Measurements from ENCODE around the gene PLAAT2. TPM values are rescaled to one million over a fixed set of nuclear protein-coding genes. Genes with fewer than 3 reads are reported as not detected.
"Not testable (repeated sequence)": the region's sequence is repeated elsewhere in the genome, so short reads cannot be mapped to it uniquely, and the experiment has no call there.

PLAAT2 gene
- total and polyA plus RNA-seq, 9 of the 15 experiments (the other 6 are each of a cell fraction or from before 2014, with no cell fraction given) = not detected

GRCh38 chr11:63531074-63531792 lies 31.9 kb downstream of the PLAAT2 start:
- FAIRE-seq = peak; percentile 95
- in situ Hi-C loops (cut with MboI); H3K9me1 ChIP-seq (ENCODE audit: control insufficient read depth, insufficient read depth, low read length); H3K79me2 ChIP-seq (ENCODE audit: control insufficient read depth, insufficient read depth, low read length); H3K36me3 ChIP-seq (ENCODE audit: control insufficient read depth, insufficient read depth, low read length); H3K4me3 ChIP-seq; H3K27me3 ChIP-seq (ENCODE audit: control insufficient read depth in 2 of 2, insufficient read depth in 2 of 2, low read length in 2 of 2); BruUV-seq (replicated peaks); intact Hi-C loops (cut with micrococcal nuclease); CTCF ChIA-PET (ENCODE audit: low intra/inter-chr PET ratio); H4K20me1 ChIP-seq (replicated peaks; ENCODE audit: control insufficient read depth, insufficient read depth, low read length); H3K9me3 ChIP-seq (replicated peaks; ENCODE audit: control insufficient read depth, insufficient read depth, low read depth, low read length); TF ChIP-seq CEBPG (tag; conservative IDR thresholded peaks at IDR 0.05 in 1 of 2, IDR thresholded peaks at IDR 0.05 in 1 of 2): not testable (repeated sequence)
- peaks cover 13 to 59% of the 10 kb centered on the region in 2 experiments for H3K4me1 ChIP-seq (replicated peaks in 1 of 2; ENCODE audit: control insufficient read depth in 2 of 2, insufficient read depth in 2 of 2, low read length in 2 of 2)
- H3K9ac ChIP-seq (ENCODE audit: insufficient read depth in 1 of 2, low read depth in 2 of 2, low read length in 2 of 2) = peak overlapping the region in 1 of 2 experiments; percentile 28; a peak in 1 of 4 replicates
- peak overlapping the region; percentile 57 for H3K4me2 ChIP-seq (ENCODE audit: insufficient read depth, low read length)
- ATAC-seq = peak; percentile 96
- DNase-seq (ENCODE audit: extremely low read depth in 1 of 4, low spot score in 3 of 4) = peak; percentile 52 to 89 (median 66)
- POLR2A ChIA-PET = interaction anchor here (0.6 kb wide), 2 partner anchors 404 to 1974 kb away, joined by 3 to 4 read pairs; no protein-coding TSS in a partner anchor
- 28% methylated on average over 4 of the region's 6 CpGs for WGBS (ENCODE audit: insufficient coverage, low coverage, missing lambda C conversion rate)
- peak overlapping the region; percentile 77 for H2AFZ ChIP-seq (ENCODE audit: low read depth, low read length)
- H3K27ac ChIP-seq (ENCODE audit: extremely low read depth, low read depth, low read length) = peak overlapping the region; percentile 76
- TF ChIP-seq NFIX (CRISPR knock-in tag; IDR thresholded peaks at IDR 0.05; ENCODE audit: low read depth) (peak; percentile 63), ZNF3 (CRISPR knock-in tag; IDR thresholded peaks at IDR 0.05) (peak; percentile 60; the same call in 1 of the 2 replicates), MLLT1 (IDR thresholded peaks at IDR 0.05) (0 out of 4 replicates have a peak, but pooled peaks of 1 of the 2 experiments have one; percentile 16), TCF3 (CRISPR knock-in tag; IDR thresholded peaks at IDR 0.05) (peak; percentile 24; the same call in 1 of the 2 replicates), ETV1 (tag; conservative IDR thresholded peaks at IDR 0.05; ENCODE audit: low read depth) (peak; percentile 98), PPARD (CRISPR knock-in tag; IDR thresholded peaks at IDR 0.05) (peak; percentile 76; the same call in 1 of the 2 replicates), CEBPG (CRISPR knock-in tag; IDR thresholded peaks at IDR 0.05) (peak; percentile 51; the same call in 1 of the 2 replicates), CBX3 (IDR thresholded peaks at IDR 0.05; ENCODE audit: borderline replicate concordance in 1 of 2, low read length in 2 of 2) (peak in 1 of 2 experiments; percentile 55; a peak in 1 of 3 replicates), MTA3 (IDR thresholded peaks at IDR 0.05; ENCODE audit: borderline replicate concordance) (0 out of 2 replicates have a peak, but pooled peaks have one; percentile 46), MYC (IDR thresholded peaks at IDR 0.05; ENCODE audit: low read depth, low read length) (peak; percentile 43), MYC (CRISPR knock-in tag; IDR thresholded peaks at IDR 0.05; ENCODE audit: borderline replicate concordance, low read depth) (peak; percentile 89; the same call in 1 of the 2 replicates), ZNF75A (CRISPR knock-in tag; IDR thresholded peaks at IDR 0.05) (peak; percentile 88), NFXL1 (CRISPR knock-in tag; IDR thresholded peaks at IDR 0.05) (peak; percentile 97), ZNF174 (CRISPR knock-in tag; IDR thresholded peaks at IDR 0.05) (0 out of 2 replicates have a peak, but pooled peaks have one; percentile 55), ZNF584 (CRISPR knock-in tag; IDR thresholded peaks at IDR 0.05; ENCODE audit: low read depth) (peak; percentile 91), ZNF780A (CRISPR knock-in tag; IDR thresholded peaks at IDR 0.05) (peak; percentile 70; the same call in 1 of the 2 replicates), EP300 (IDR thresholded peaks at IDR 0.05; ENCODE audit: low read length) (peak; percentile 77), TCFL5 (CRISPR knock-in tag; conservative IDR thresholded peaks at IDR 0.05) (peak; percentile 93), KLF1 (tag; IDR thresholded peaks at IDR 0.05) (peak; percentile 69; the same call in 1 of the 2 replicates)

Measured in K562 (cell line).